MCF 10A (cell line): ENCODE measurements around the gene ZNF526. TPM values are rescaled to one million over a fixed set of nuclear protein-coding genes. Genes with fewer than 3 reads are reported as not detected.
A peak's percentile ranks its signal among the peaks of the same experiment; 100 is the strongest.

Source experiments
- BruUV-seq: library from RNA; stranded (reverse); fragments of 400-500 nt; replicated peaks from 2 replicates; lab custom pipeline; 2021; lab: Mats Ljungman, UMichigan
- CTCF ChIA-PET: fragments of 300-600 bp; sonication (Branson Sonifier 250); formaldehyde crosslinking; extraction: SDS; loops from one replicate; lab custom pipeline; 2021; ENCODE audit warnings: antibody characterized with exemption, inconsistent platforms; lab: Yijun Ruan, JAX
- POLR2A ChIA-PET: fragments of 300-600, 350-650 bp; sonication (Branson Sonifier 250); formaldehyde crosslinking; extraction: SDS; loops from one replicate; lab custom pipeline; 2020; ENCODE audit warnings: antibody characterized with exemption, inconsistent platforms; lab: Yijun Ruan, JAX
- DNase-seq: peaks from one replicate; pipeline ENCODE4 v3.0.0-alpha.2; 2018; ENCODE audit not compliant: unreplicated experiment
- H3K27ac Mint-ChIP-seq: one replicate; pipeline ENCODE4 v1.8.0; 2022; ENCODE audit warnings: mild to moderate bottlenecking, low read depth, mixed read lengths; ENCODE audit not compliant: unreplicated experiment
- H3K27me3 Mint-ChIP-seq: one replicate; pipeline ENCODE4 v1.8.0; 2022; ENCODE audit warnings: mixed read lengths; ENCODE audit not compliant: insufficient read depth, unreplicated experiment
- H3K36me3 Mint-ChIP-seq: one replicate; pipeline ENCODE4 v1.8.0; 2022; ENCODE audit warnings: mild to moderate bottlenecking, moderate library complexity, mixed read lengths; ENCODE audit not compliant: insufficient read depth, unreplicated experiment
- H3K4me1 Mint-ChIP-seq: one replicate; pipeline ENCODE4 v1.8.0; 2022; ENCODE audit warnings: mixed read lengths; ENCODE audit not compliant: insufficient read depth, unreplicated experiment
- H3K4me3 Mint-ChIP-seq: one replicate; pipeline ENCODE4 v1.8.0; 2022; ENCODE audit warnings: mild to moderate bottlenecking, moderate library complexity, mixed read lengths; ENCODE audit not compliant: unreplicated experiment
- H3K9me3 Mint-ChIP-seq: one replicate; pipeline ENCODE4 v1.8.0; 2022; ENCODE audit warnings: mixed read lengths; ENCODE audit not compliant: unreplicated experiment
- CTCF ChIP-seq: fragments of 200-600 bp; IDR thresholded peaks from one replicate; pipeline ENCODE4 v1.8.0; 2022; ENCODE audit warnings: antibody characterized with exemption, mild to moderate bottlenecking; ENCODE audit not compliant: unreplicated experiment
- intact Hi-C: fragments of 100-400 bp; cut with micrococcal nuclease; formaldehyde crosslinking; loops from 2 replicates; pipeline ENCODE4 v1.14.1; 2022
- total RNA-seq: library from RNA; stranded (reverse); gene quantifications from 2 replicates; pipeline ENCODE4 v1.2.3, GENCODE V29; 2022

The ZNF526 gene
- total RNA-seq, 1 experiment from 2014 or later, result 12.3 TPM

- ChIA-PET POLR2A (interaction anchor here (0.6 to 7.7 kb wide), 30 partner anchors 9 to 979 kb away, joined by 3 to 158 read pairs (median 4); partner anchors contain the start of genes CIC, DEDD2, ERF and HNRNPUL1), CTCF (interaction anchor here (0.6 to 7.0 kb wide), 9 partner anchors 26 to 134 kb away, joined by 3 to 145 read pairs (median 3); no protein-coding TSS in a partner anchor)
- BruUV-seq, result no TSS peak
- H3K36me3 Mint-ChIP-seq, result peaks cover 50% of the 10 kb centered on the region
- DNase-seq, result peak; percentile 99
- H3K27me3 Mint-ChIP-seq, result no peaks in the 10 kb centered on the region
- TF ChIP-seq CTCF, result no peak
- intact Hi-C loops, result loop anchor here (5.0 to 10.0 kb wide), 2 partner anchors 55 to 152 kb away; partner anchors contain the start of gene CNFN
- no peaks in the 10 kb centered on the region for H3K9me3 Mint-ChIP-seq
- H3K27ac Mint-ChIP-seq, result peak within 1 kb of the TSS; percentile 72
- peaks cover 44% of the 10 kb centered on the region for H3K4me1 Mint-ChIP-seq
- peak within 1 kb of the TSS; percentile 79 for H3K4me3 Mint-ChIP-seq
Measured at GRCh38 chr19:42242512-42243409, 22.6 kb downstream of the ZNF526 start, which contains the start of gene GSK3A. GSK3A (minus strand) TSS chr19:42242602; CDS start chr19:42242465, 137 bp downstream.

GRCh38 chr19:42244347-42245220, 24.5 kb downstream of the ZNF526 start:
- no TSS peak for BruUV-seq
- ChIA-PET POLR2A (interaction anchor here (0.6 to 7.7 kb wide), 22 partner anchors 11 to 1424 kb away, joined by 3 to 158 read pairs (median 4); partner anchors contain the start of genes CIC, DEDD2, ERF and PAFAH1B3), CTCF (interaction anchor here (0.5 to 7.0 kb wide), 24 partner anchors 11 to 632 kb away, joined by 3 to 145 read pairs (median 4); partner anchors contain the start of gene POU2F2)
- peak overlapping the region; percentile 79 for H3K4me3 Mint-ChIP-seq
- H3K27me3 Mint-ChIP-seq, result no peaks in the 10 kb centered on the region
- intact Hi-C loops, result loop anchor here (1.0 to 10.0 kb wide), 4 partner anchors 53 to 150 kb away; partner anchors contain the start of gene CNFN
- peaks cover 37% of the 10 kb centered on the region for H3K4me1 Mint-ChIP-seq
- peak; percentile 60 for TF ChIP-seq CTCF
- peak overlapping the region; percentile 81 for H3K27ac Mint-ChIP-seq
- H3K36me3 Mint-ChIP-seq, result peaks cover 36% of the 10 kb centered on the region
- DNase-seq, result peak; percentile 97
- H3K9me3 Mint-ChIP-seq, result no peaks in the 10 kb centered on the region

- intact Hi-C loops, result loop anchor here (10.0 kb wide), 1 partner anchor 150 kb away; the partner anchor contains the start of gene CNFN
Measured at GRCh38 chr19:42245231-42245630, 25.1 kb downstream of the ZNF526 start.

More at GRCh38 chr19:42245231-42245630, 25.1 kb downstream of the ZNF526 start:
- Mint-ChIP-seq H3K4me1 (peaks cover 31% of the 10 kb centered on the region), H3K4me3 (peak overlapping the region; percentile 79), H3K36me3 (peaks cover 31% of the 10 kb centered on the region), H3K27ac (peak overlapping the region; percentile 81), H3K9me3 (no peaks in the 10 kb centered on the region), H3K27me3 (no peaks in the 10 kb centered on the region)
- BruUV-seq, result no TSS peak
- no peak for TF ChIP-seq CTCF
- no peak for DNase-seq
- POLR2A ChIA-PET, result interaction anchor here (0.8 to 7.7 kb wide), 16 partner anchors 10 to 1423 kb away, joined by 3 to 158 read pairs (median 6); partner anchors contain the start of genes CIC, DEDD2, ERF and PAFAH1B3
- CTCF ChIA-PET, result interaction anchor here (0.5 to 7.0 kb wide), 22 partner anchors 11 to 244 kb away, joined by 3 to 145 read pairs (median 4); partner anchors contain the start of gene POU2F2
